ENCODE data around the gene TTC28. TPM values are rescaled to one million over a fixed set of nuclear protein-coding genes. Genes with fewer than 3 reads are reported as not detected.

The TTC28 gene
- total RNA-seq, 1 donor from 2014 or later, result 7.9 TPM

- H3K4me3 Mint-ChIP-seq, result no peak overlapping the region
- ATAC-seq (ENCODE audit: low read depth) (no peak), DNase-seq (no peak)
- H3K27ac Mint-ChIP-seq, result no peak overlapping the region
- H3K4me1 Mint-ChIP-seq, result no peaks in the 10 kb centered on the region
- no peaks in the 10 kb centered on the region for H3K36me3 Mint-ChIP-seq (ENCODE audit: low read depth)
- no peak for TF ChIP-seq CTCF (IDR thresholded peaks at IDR 0.05)
- POLR2A ChIA-PET, result no interaction called here
- CTCF ChIA-PET, result no interaction called here
- no peaks in the 10 kb centered on the region for H3K9me3 Mint-ChIP-seq
- no peaks in the 10 kb centered on the region for H3K27me3 Mint-ChIP-seq
- intact Hi-C loops (cut with micrococcal nuclease), result no loop called here
Measured at GRCh38 chr22:28143961-28144745, 535.5 kb downstream of the TTC28 start.

- POLR2A ChIA-PET, result no interaction called here
- no peak overlapping the region for H3K27ac Mint-ChIP-seq
- no peaks in the 10 kb centered on the region for H3K27me3 Mint-ChIP-seq
- CTCF ChIA-PET, result no interaction called here
- no peaks in the 10 kb centered on the region for H3K9me3 Mint-ChIP-seq
- no peaks in the 10 kb centered on the region for H3K4me1 Mint-ChIP-seq
- ATAC-seq (ENCODE audit: low read depth) (no peak), DNase-seq (no peak)
- intact Hi-C loops (cut with micrococcal nuclease), result no loop called here
- no peaks in the 10 kb centered on the region for H3K36me3 Mint-ChIP-seq (ENCODE audit: low read depth)
- no peak overlapping the region for H3K4me3 Mint-ChIP-seq
- no peak for TF ChIP-seq CTCF (IDR thresholded peaks at IDR 0.05)
Measured at GRCh38 chr22:28143241-28143865, 536.3 kb downstream of the TTC28 start.

- intact Hi-C loops (cut with micrococcal nuclease), result no loop called here
- H3K27ac Mint-ChIP-seq, result no peak overlapping the region
- H3K9me3 Mint-ChIP-seq, result no peaks in the 10 kb centered on the region
- H3K4me1 Mint-ChIP-seq, result no peaks in the 10 kb centered on the region
- DNase-seq (no peak), ATAC-seq (ENCODE audit: low read depth) (no peak)
- CTCF ChIA-PET, result no interaction called here
- H3K4me3 Mint-ChIP-seq, result no peak overlapping the region
- H3K36me3 Mint-ChIP-seq (ENCODE audit: low read depth), result no peaks in the 10 kb centered on the region
- TF ChIP-seq CTCF (IDR thresholded peaks at IDR 0.05), result no peak
- H3K27me3 Mint-ChIP-seq, result no peaks in the 10 kb centered on the region
- POLR2A ChIA-PET, result no interaction called here
Measured at GRCh38 chr22:28142361-28142961, 537.2 kb downstream of the TTC28 start.

GRCh38 chr22:28141614-28142013 is 538.0 kb downstream of the TTC28 start:
- ChIA-PET CTCF (no interaction called here), POLR2A (no interaction called here)
- Mint-ChIP-seq H3K4me3 (no peak overlapping the region), H3K36me3 (ENCODE audit: low read depth) (no peaks in the 10 kb centered on the region), H3K4me1 (no peaks in the 10 kb centered on the region), H3K27ac (no peak overlapping the region), H3K27me3 (no peaks in the 10 kb centered on the region), H3K9me3 (no peaks in the 10 kb centered on the region)
- DNase-seq (no peak), ATAC-seq (ENCODE audit: low read depth) (no peak)
- intact Hi-C loops (cut with micrococcal nuclease), result no loop called here
- TF ChIP-seq CTCF (IDR thresholded peaks at IDR 0.05), result no peak

GRCh38 chr22:28139961-28140360 is 539.7 kb downstream of the TTC28 start:
- ATAC-seq (ENCODE audit: low read depth) (no peak), DNase-seq (no peak)
- Mint-ChIP-seq H3K36me3 (ENCODE audit: low read depth) (no peaks in the 10 kb centered on the region), H3K4me1 (no peaks in the 10 kb centered on the region), H3K9me3 (no peaks in the 10 kb centered on the region), H3K27ac (no peak overlapping the region), H3K27me3 (no peaks in the 10 kb centered on the region), H3K4me3 (no peak overlapping the region)
- POLR2A ChIA-PET, result no interaction called here
- CTCF ChIA-PET, result no interaction called here
- TF ChIP-seq CTCF (IDR thresholded peaks at IDR 0.05), result no peak
- intact Hi-C loops (cut with micrococcal nuclease), result no loop called here
